ENCODE measurements around the gene KCNK2.

Gene KCNK2

GRCh38 chr1:215101511-215101910 lies 19.0 kb downstream of the KCNK2 start:
- no peak for DNase-seq

- no peak for DNase-seq
These were observed 21.7 kb downstream of the KCNK2 start for GRCh38 chr1:215104283-215104682.

GRCh38 chr1:215106067-215106466 lies 23.5 kb downstream of the KCNK2 start:
- no peak for DNase-seq

- DNase-seq: no peak
These were observed 26.6 kb downstream of the KCNK2 start for GRCh38 chr1:215109171-215109570.

- no peak for DNase-seq
These were observed 29.4 kb downstream of the KCNK2 start for GRCh38 chr1:215111916-215112315.

GRCh38 chr1:215113776-215114153 lies 31.2 kb downstream of the KCNK2 start:
- no peak for DNase-seq

GRCh38 chr1:215114154-215114933 lies 31.8 kb downstream of the KCNK2 start:
- DNase-seq: no peak

GRCh38 chr1:215115760-215116159 lies 33.2 kb downstream of the KCNK2 start:
- DNase-seq: no peak

GRCh38 chr1:215118081-215118480 lies 35.5 kb downstream of the KCNK2 start:
- DNase-seq: no peak

GRCh38 chr1:215119056-215119455 lies 36.5 kb downstream of the KCNK2 start:
- DNase-seq: no peak

GRCh38 chr1:215119719-215120365 lies 37.3 kb downstream of the KCNK2 start:
- no peak for DNase-seq

GRCh38 chr1:215128504-215128903 lies 46.0 kb downstream of the KCNK2 start:
- peak in 1 of 2 donors; percentile 6 for DNase-seq

- no peak for DNase-seq
These were observed 48.8 kb downstream of the KCNK2 start for GRCh38 chr1:215131291-215131690.

GRCh38 chr1:215132156-215132555 lies 49.6 kb downstream of the KCNK2 start:
- no peak for DNase-seq

- DNase-seq: no peak
These were observed 51.0 kb downstream of the KCNK2 start for GRCh38 chr1:215133532-215133931.

- no peak for DNase-seq
These were observed 55.4 kb downstream of the KCNK2 start for GRCh38 chr1:215137985-215138384.

GRCh38 chr1:215140135-215140534 lies 57.6 kb downstream of the KCNK2 start:
- DNase-seq: no peak

GRCh38 chr1:215141460-215141859 lies 58.9 kb downstream of the KCNK2 start:
- DNase-seq: no peak

- DNase-seq: no peak
These were observed 61.0 kb downstream of the KCNK2 start for GRCh38 chr1:215143497-215143896.

GRCh38 chr1:215146240-215146975 lies 63.9 kb downstream of the KCNK2 start:
- peak in 1 of 2 donors; percentile 11 for DNase-seq

- no peak for DNase-seq
These were observed 64.5 kb downstream of the KCNK2 start for GRCh38 chr1:215147024-215147423.

GRCh38 chr1:215151841-215152549 lies 69.5 kb downstream of the KCNK2 start:
- DNase-seq: no peak

- no peak for DNase-seq
These were observed 73.7 kb downstream of the KCNK2 start for GRCh38 chr1:215156232-215156631.
